Cardiac atrium fibroblast (primary cell): ENCODE results near the gene OR2S2. TPM values are rescaled to one million over a fixed set of nuclear protein-coding genes. Genes with fewer than 3 reads are reported as not detected.

Experiments
- total RNA-seq: library from RNA; depleted of rRNA; stranded (reverse); fragments of >200 nt; gene quantifications from 2 replicates; pipeline ENCODE4 v1.2.3, GENCODE V29; 2015

Gene OR2S2
- not detected in 2 replicates for total RNA-seq

GRCh38 chr9:35958104-35958837, at the start of gene OR2S2:
OR2S2 (minus strand) TSS chr9:35958154; CDS start chr9:35958098, 56 bp downstream.

GRCh38 chr9:35909274-35909673, 48.7 kb downstream of the OR2S2 start, which contains the start of gene SPAAR:
SPAAR (plus strand) TSS chr9:35909490; CDS start chr9:35910464, 974 bp downstream.

Other genes starting within 250 kb of the OR2S2 start
- 335 and 378 TPM in 2 replicates for gene TLN1, start 226.0 kb downstream of the OR2S2 start, total RNA-seq
- gene CREB3, start 225.5 kb downstream of the OR2S2 start, total RNA-seq, result 60.5 and 72.6 TPM in 2 replicates
- gene GBA2, start 208.9 kb downstream of the OR2S2 start, total RNA-seq, result 11.7 and 22.2 TPM in 2 replicates
- gene RGP1, start 208.9 kb downstream of the OR2S2 start, total RNA-seq, result 10.7 and 15.2 TPM in 2 replicates
- gene MSMP, start 203.9 kb downstream of the OR2S2 start, total RNA-seq, result 2.0 TPM in 1 of 2 replicates, not detected in the other
- gene NPR2, start 166.6 kb downstream of the OR2S2 start, total RNA-seq, result 19.9 and 27.5 TPM in 2 replicates
- 0.32 and 0.36 TPM in 2 replicates for gene SPAG8, start 145.9 kb downstream of the OR2S2 start, total RNA-seq
- 19.0 and 24.2 TPM in 2 replicates for gene HINT2, start 143.1 kb downstream of the OR2S2 start, total RNA-seq
- gene FAM221B, start 129.4 kb downstream of the OR2S2 start, total RNA-seq, result not detected in 2 replicates
- gene TMEM8B, start 128.9 kb downstream of the OR2S2 start, total RNA-seq, result 2.0 and 2.1 TPM in 2 replicates
- not detected in 2 replicates for gene OR13J1, start 87.8 kb downstream of the OR2S2 start, total RNA-seq
- 1.4 and 9.4 TPM in 2 replicates for gene HRCT1, start 52.0 kb downstream of the OR2S2 start, total RNA-seq
- 4.5 and 7.5 TPM in 2 replicates for gene SPAAR, start 48.7 kb downstream of the OR2S2 start, total RNA-seq
- 35.7 and 37.3 TPM in 2 replicates for gene RECK, start 78.8 kb upstream of the OR2S2 start, total RNA-seq
- 45.3 and 47.8 TPM in 2 replicates for gene GLIPR2, start 178.6 kb upstream of the OR2S2 start, total RNA-seq
- 0.65 TPM in 1 of 2 replicates, not detected in the other for gene CCIN, start 211.2 kb upstream of the OR2S2 start, total RNA-seq
- 279 TPM in 2 replicates for gene CLTA, start 232.8 kb upstream of the OR2S2 start, total RNA-seq